MM.1S (cell line): ENCODE measurements around the gene ARHGAP25.

ENCODE experiments used
- EZH2 ChIP-seq: fragments of 300-600 bp; sonication (generic); optimal IDR thresholded peaks from 2 replicates; pipeline ENCODE3; 2017; ENCODE audit warnings: low read depth, mild to moderate bottlenecking, antibody characterized with exemption, low read length, mixed read lengths
- EZH2phosphoT487 ChIP-seq: fragments of 300-600 bp; sonication (generic); IDR thresholded peaks from 2 replicates; pipeline ENCODE4 v1.6.1; 2018; ENCODE audit warnings: antibody characterized with exemption, low read length
- TF ChIP-seq, protein P1 (sequence below): fragments of 300-600 bp; sonication (generic); IDR thresholded peaks from 2 replicates; pipeline ENCODE4 v1.5.1; 2016; ENCODE audit warnings: antibody characterized with exemption, low read length, mixed read lengths

DNA sequence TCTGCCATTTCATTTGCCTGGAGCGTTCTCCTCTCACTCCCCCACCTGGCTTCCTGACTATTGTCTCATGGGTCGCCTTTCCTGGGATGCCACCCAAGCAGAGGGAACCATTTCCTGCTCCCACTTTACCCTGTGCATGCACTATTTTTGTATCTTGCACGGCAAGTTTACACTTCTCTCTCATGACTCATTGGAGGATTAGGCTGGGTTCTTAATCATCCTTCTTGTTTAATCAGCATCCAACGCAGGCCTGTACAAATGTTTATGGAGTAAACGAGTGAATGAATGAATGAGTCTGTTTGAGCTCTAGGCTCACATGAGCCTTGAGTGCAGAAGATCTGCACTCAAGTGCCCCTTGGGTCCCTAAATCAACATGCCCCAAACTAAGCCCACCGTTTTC is 3.8 kb upstream of the ARHGAP25 start:
- TF ChIP-seq, protein P1, sequence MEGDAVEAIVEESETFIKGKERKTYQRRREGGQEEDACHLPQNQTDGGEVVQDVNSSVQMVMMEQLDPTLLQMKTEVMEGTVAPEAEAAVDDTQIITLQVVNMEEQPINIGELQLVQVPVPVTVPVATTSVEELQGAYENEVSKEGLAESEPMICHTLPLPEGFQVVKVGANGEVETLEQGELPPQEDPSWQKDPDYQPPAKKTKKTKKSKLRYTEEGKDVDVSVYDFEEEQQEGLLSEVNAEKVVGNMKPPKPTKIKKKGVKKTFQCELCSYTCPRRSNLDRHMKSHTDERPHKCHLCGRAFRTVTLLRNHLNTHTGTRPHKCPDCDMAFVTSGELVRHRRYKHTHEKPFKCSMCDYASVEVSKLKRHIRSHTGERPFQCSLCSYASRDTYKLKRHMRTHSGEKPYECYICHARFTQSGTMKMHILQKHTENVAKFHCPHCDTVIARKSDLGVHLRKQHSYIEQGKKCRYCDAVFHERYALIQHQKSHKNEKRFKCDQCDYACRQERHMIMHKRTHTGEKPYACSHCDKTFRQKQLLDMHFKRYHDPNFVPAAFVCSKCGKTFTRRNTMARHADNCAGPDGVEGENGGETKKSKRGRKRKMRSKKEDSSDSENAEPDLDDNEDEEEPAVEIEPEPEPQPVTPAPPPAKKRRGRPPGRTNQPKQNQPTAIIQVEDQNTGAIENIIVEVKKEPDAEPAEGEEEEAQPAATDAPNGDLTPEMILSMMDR, result no peak
- TF ChIP-seq EZH2 (no peak), EZH2phosphoT487 (no peak)
